HUES64 (cell line): ENCODE data around the gene GRAMD1B.
A peak's percentile ranks its signal among the peaks of the same experiment; 100 is the strongest.

Experiments
- H3K27ac ChIP-seq: 2 replicates; pipeline ENCODE4 v1.7.0; 2013; ENCODE audit warnings: low read depth, low read length, inconsistent platforms
- H3K27me3 ChIP-seq: 2 replicates; pipeline ENCODE4 v1.6.1; 2013; ENCODE audit warnings: mild to moderate bottlenecking, low read length; ENCODE audit not compliant: insufficient read depth
- H3K36me3 ChIP-seq: 2 replicates; pipeline ENCODE4 v1.6.1; 2013; ENCODE audit warnings: mild to moderate bottlenecking, low read length; ENCODE audit not compliant: insufficient read depth
- H3K4me1 ChIP-seq: 2 replicates; pipeline ENCODE4 v1.6.1; 2013; ENCODE audit warnings: mild to moderate bottlenecking, low read length, moderate library complexity; ENCODE audit not compliant: insufficient read depth
- H3K4me3 ChIP-seq: 2 replicates; pipeline ENCODE4 v1.5.1; 2013; ENCODE audit warnings: mild to moderate bottlenecking, low read length, moderate library complexity
- H3K9ac ChIP-seq: 2 replicates; pipeline ENCODE4 v1.6.1; 2013; ENCODE audit warnings: mild to moderate bottlenecking, low read depth, low read length
- H3K9me3 ChIP-seq: 2 replicates; pipeline ENCODE4 v1.6.1; 2013; ENCODE audit warnings: low read depth, low read length; ENCODE audit not compliant: insufficient read depth
- WGBS: fragments of 150-250, 120-280 bp; methylation state at CpG from one replicate; pipeline ENCODE4 v1.1.7; 2013; ENCODE audit warnings: missing lambda C conversion rate; 5-methylcytosine and 5-hydroxymethylcytosine counted together

GRAMD1B gene

DNA sequence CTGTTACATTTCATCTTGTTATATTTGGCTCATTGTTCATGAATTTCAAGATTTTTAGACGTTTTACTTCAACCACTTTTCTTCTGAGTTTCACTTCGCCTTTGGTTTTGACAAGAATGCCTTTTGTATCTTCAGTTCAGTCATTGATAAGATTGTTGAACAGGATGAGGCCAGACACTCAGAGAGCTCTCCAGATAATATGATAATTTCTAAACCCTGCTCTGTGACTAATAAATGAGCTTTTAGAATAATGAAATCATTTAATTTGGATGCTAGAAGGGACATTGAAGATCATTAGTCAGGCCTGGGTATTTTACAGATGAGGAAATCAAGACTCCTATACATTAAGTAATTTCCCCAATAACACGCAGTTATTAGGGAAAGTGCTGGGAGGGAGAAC, 37.2 kb upstream of the GRAMD1B start:
- 92% methylated on average over 2 of the region's 3 CpGs for WGBS

GRCh38 chr11:123393312-123393927, 36.6 kb upstream of the GRAMD1B start:
- Histone ChIP-seq H3K4me1 (peaks cover 6% of the 10 kb centered on the region), H3K27ac (no peak overlapping the region), H3K9me3 (no peaks in the 10 kb centered on the region), H3K9ac (no peak overlapping the region), H3K4me3 (no peak overlapping the region), H3K27me3 (no peaks in the 10 kb centered on the region; the same call in 1 of the 2 replicates), H3K36me3 (no peaks in the 10 kb centered on the region)
- 76% methylated on average over 5 of the region's 6 CpGs for WGBS

More for the DNA sequence above, 37.2 kb upstream of the GRAMD1B start:
- Histone ChIP-seq H3K27me3 (no peaks in the 10 kb centered on the region; the same call in 1 of the 2 replicates), H3K9me3 (no peaks in the 10 kb centered on the region), H3K9ac (no peak overlapping the region), H3K4me1 (peaks cover 6% of the 10 kb centered on the region), H3K27ac (no peak overlapping the region), H3K36me3 (no peaks in the 10 kb centered on the region), H3K4me3 (no peak overlapping the region)

GRCh38 chr11:123404676-123405075, 25.4 kb upstream of the GRAMD1B start:
- Histone ChIP-seq H3K27me3 (peaks cover 42% of the 10 kb centered on the region), H3K9ac (no peak overlapping the region), H3K4me1 (peaks cover 34% of the 10 kb centered on the region), H3K9me3 (no peaks in the 10 kb centered on the region), H3K36me3 (no peaks in the 10 kb centered on the region), H3K4me3 (no peak overlapping the region), H3K27ac (no peak overlapping the region)
- 81% methylated on average over 7 of the region's 7 CpGs for WGBS

DNA sequence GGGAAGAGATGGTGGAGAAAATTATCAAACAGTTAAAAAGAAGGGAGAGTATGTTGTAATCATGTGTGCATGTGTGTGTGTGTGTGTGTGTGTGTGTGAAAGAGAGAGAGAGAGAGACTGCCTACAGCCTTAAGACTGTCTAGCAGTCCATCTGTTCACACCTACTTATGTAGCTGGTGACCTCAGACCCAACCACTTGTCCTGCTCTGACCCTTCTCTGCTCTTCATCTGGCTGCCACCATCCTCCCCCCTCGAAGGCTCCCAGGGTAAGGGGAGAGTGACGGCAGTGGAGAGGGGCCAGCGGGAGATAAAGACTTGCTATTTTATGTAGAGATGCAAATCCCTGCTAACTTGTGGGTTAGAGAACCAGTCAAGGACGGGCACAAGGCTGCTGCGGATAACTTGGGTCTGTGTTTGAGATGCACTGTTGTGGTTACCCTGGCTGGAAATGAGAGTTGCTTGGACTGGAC, 24.9 kb upstream of the GRAMD1B start:
- WGBS: 9% methylated on average over 5 of the region's 5 CpGs
- Histone ChIP-seq H3K27me3 (peaks cover 44% of the 10 kb centered on the region), H3K9me3 (no peaks in the 10 kb centered on the region), H3K9ac (no peak overlapping the region), H3K4me3 (no peak overlapping the region), H3K27ac (no peak overlapping the region), H3K36me3 (no peaks in the 10 kb centered on the region), H3K4me1 (peaks cover 37% of the 10 kb centered on the region)

GRCh38 chr11:123406441-123407129, 23.5 kb upstream of the GRAMD1B start:
- 78% methylated on average over 4 of the region's 4 CpGs for WGBS

GRCh38 chr11:123407130-123407995, 22.7 kb upstream of the GRAMD1B start:
- WGBS: 30% methylated on average over 7 of the region's 7 CpGs
- H3K9ac ChIP-seq: no peak overlapping the region
- H3K36me3 ChIP-seq: no peaks in the 10 kb centered on the region
- no peaks in the 10 kb centered on the region for H3K9me3 ChIP-seq
- peaks cover 49% of the 10 kb centered on the region for H3K27me3 ChIP-seq
- H3K4me3 ChIP-seq: no peak overlapping the region
- H3K4me1 ChIP-seq: peaks cover 37% of the 10 kb centered on the region
- H3K27ac ChIP-seq: peak overlapping the region; percentile 50; the same call in 1 of the 2 replicates

More at GRCh38 chr11:123406441-123407129, 23.5 kb upstream of the GRAMD1B start:
- Histone ChIP-seq H3K27ac (no peak overlapping the region), H3K4me1 (peaks cover 37% of the 10 kb centered on the region), H3K4me3 (no peak overlapping the region), H3K9ac (no peak overlapping the region), H3K27me3 (peaks cover 49% of the 10 kb centered on the region), H3K9me3 (no peaks in the 10 kb centered on the region), H3K36me3 (no peaks in the 10 kb centered on the region)

DNA sequence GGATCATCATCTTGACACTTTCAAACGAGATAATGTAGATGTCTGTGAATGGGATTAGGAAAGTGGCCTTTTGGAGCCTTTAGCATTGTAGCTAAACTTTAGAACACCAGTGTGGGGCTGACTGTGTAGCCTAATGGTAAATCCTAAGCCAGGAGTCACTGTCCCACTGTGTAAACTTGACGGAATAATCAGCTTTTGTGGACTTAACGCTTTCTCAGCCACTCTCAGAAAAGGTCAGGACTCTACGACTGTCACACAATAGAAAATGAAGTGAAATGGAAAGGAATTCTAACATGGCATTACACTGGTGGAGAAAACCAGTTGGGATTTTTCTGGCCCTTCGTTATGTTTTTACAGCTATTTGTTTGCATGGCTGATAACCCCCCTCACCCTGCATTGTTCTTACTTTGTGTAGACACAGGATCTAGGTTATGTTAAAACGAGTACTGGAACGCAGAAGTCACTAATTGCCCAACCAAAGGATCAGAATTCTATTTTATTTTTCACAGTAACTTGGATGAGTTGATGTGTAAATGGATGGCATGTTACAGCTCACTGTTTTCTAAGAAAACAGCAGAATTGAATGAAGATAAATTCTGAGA, 22.0 kb upstream of the GRAMD1B start:
- Histone ChIP-seq H3K27me3 (peaks cover 49% of the 10 kb centered on the region), H3K36me3 (no peaks in the 10 kb centered on the region), H3K9me3 (no peaks in the 10 kb centered on the region), H3K4me3 (no peak overlapping the region), H3K4me1 (peaks cover 37% of the 10 kb centered on the region), H3K9ac (no peak overlapping the region), H3K27ac (no peak overlapping the region)
- 33% methylated on average over 7 of the region's 7 CpGs for WGBS

DNA sequence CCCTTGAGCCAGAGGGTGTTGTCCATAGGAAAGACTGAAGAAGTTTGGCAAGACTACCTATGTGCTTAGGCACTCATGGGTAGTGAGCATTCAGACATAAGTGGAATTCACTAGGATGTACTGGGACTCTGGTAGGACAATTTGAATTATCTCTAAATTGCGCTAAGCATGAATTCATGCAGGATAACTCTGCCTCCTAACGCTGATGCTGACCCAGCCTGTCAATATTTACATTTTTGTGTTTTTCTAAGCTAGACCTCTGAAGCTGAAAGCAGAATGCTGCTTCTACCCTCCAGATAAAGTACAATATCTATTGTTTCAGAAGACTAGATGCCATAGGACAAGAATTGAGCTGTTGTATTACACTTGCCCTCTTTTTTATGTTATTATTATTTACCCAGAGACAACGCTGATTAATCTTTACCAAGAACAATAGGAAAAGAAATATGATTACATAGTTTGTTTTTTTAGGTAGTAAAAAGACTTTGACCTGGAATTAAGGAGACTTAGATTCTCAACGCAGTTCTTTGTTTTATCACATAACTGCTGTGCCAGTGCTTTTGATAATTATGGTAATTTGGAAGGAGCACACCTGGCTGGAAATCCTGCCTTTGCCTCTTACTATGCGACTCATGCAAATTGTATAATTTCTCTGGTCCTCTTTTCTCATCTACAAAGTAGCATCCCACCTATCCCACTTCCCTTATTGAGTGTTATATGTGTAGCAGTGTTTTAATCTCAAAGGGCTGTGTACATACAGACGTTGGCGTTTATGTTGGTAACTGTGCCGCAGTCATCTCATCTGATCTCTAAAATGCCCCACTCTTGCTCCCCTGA, 21.2 kb upstream of the GRAMD1B start:
- H3K4me3 ChIP-seq: no peak overlapping the region
- H3K4me1 ChIP-seq: peaks cover 37% of the 10 kb centered on the region
- no peaks in the 10 kb centered on the region for H3K36me3 ChIP-seq
- 88% methylated on average over 7 of the region's 8 CpGs for WGBS
- no peaks in the 10 kb centered on the region for H3K9me3 ChIP-seq
- 0 out of 2 replicates have a peak overlapping the region, but pooled peaks have one; percentile 10 for H3K9ac ChIP-seq
- peaks cover 47% of the 10 kb centered on the region for H3K27me3 ChIP-seq
- no peak overlapping the region for H3K27ac ChIP-seq

GRCh38 chr11:123409456-123410217, 20.4 kb upstream of the GRAMD1B start:
- Histone ChIP-seq H3K4me3 (no peak overlapping the region), H3K27me3 (peaks cover 39% of the 10 kb centered on the region), H3K4me1 (peaks cover 37% of the 10 kb centered on the region), H3K9ac (0 out of 2 replicates have a peak overlapping the region, but pooled peaks have one; percentile 10), H3K27ac (no peak overlapping the region), H3K9me3 (no peaks in the 10 kb centered on the region), H3K36me3 (no peaks in the 10 kb centered on the region)
- 86% methylated on average over 10 of the region's 10 CpGs for WGBS

GRCh38 chr11:123410218-123410549, 19.9 kb upstream of the GRAMD1B start:
- Histone ChIP-seq H3K27ac (no peak overlapping the region), H3K9ac (no peak overlapping the region), H3K4me3 (no peak overlapping the region), H3K27me3 (peaks cover 33% of the 10 kb centered on the region), H3K36me3 (no peaks in the 10 kb centered on the region), H3K9me3 (no peaks in the 10 kb centered on the region), H3K4me1 (peaks cover 32% of the 10 kb centered on the region)
- 95% methylated on average over 3 of the region's 3 CpGs for WGBS
